Activated T-cell treated with anti-CD3 and anti-CD28 coated beads, Interleukin-2, amount 50 U/mL, for 72 hours (primary cell): Measurements from ENCODE around the gene ZDHHC23. TPM values are rescaled to one million over a fixed set of nuclear protein-coding genes. Genes with fewer than 3 reads are reported as not detected.

ENCODE experiments used
- ATAC-seq, 2 donors: fragments of 150-1000 bp; cut with Tn5 transposase; replicated peaks in 1 of 2; 2 replicates each; pipeline ENCODE4 v1.10.0; 2021; ENCODE audit warnings: moderate library complexity in 2 of 2, mild to moderate bottlenecking in 1 of 2
- DNase-seq, 2 donors: peaks; one replicate each; pipeline ENCODE4 v3.0.0; 2021 to 2022; ENCODE audit warnings: mixed read lengths in 1 of 2
- H3K27ac Mint-ChIP-seq: one replicate; pipeline ENCODE4 v1.8.0; 2022; ENCODE audit warnings: mild to moderate bottlenecking, moderate library complexity, mixed read lengths
- H3K27me3 Mint-ChIP-seq: one replicate; pipeline ENCODE4 v1.8.0; 2022; ENCODE audit warnings: low read depth, mixed read lengths
- H3K36me3 Mint-ChIP-seq, 2 donors: one replicate each; pipeline ENCODE4 v1.8.0; 2022; ENCODE audit warnings: mixed read lengths in 2 of 2, mild to moderate bottlenecking in 1 of 2; ENCODE audit not compliant: insufficient read depth in 2 of 2
- H3K4me1 Mint-ChIP-seq: one replicate; pipeline ENCODE4 v1.8.0; 2022; ENCODE audit warnings: low read depth, mixed read lengths
- H3K4me3 Mint-ChIP-seq, 2 donors: one replicate each; pipeline ENCODE4 v1.8.0; 2022; ENCODE audit warnings: mild to moderate bottlenecking in 2 of 2, mixed read lengths in 2 of 2, moderate library complexity in 2 of 2
- H3K9me3 Mint-ChIP-seq, 2 donors: one replicate each; pipeline ENCODE4 v1.8.0; 2022; ENCODE audit warnings: mixed read lengths in 2 of 2
- total RNA-seq, 2 donors: library from RNA; stranded (reverse); gene quantifications; one replicate each; pipeline ENCODE4 v1.2.3, GENCODE V29; 2022

Gene ZDHHC23
- total RNA-seq, 2 donors from 2014 or later: 3.6 to 4.5 TPM

- Mint-ChIP-seq H3K4me1 (peaks cover 17% of the 10 kb centered on the region), H3K27me3 (peaks cover 8% of the 10 kb centered on the region), H3K36me3 (no peaks in the 10 kb centered on the region), H3K9me3 (no peaks in the 10 kb centered on the region), H3K4me3 (no peak overlapping the region), H3K27ac (no peak overlapping the region)
- DNase-seq (no peak), ATAC-seq (no peak)
These were observed 6.4 kb downstream of the ZDHHC23 start for GRCh38 chr3:113954091-113954685.

- Mint-ChIP-seq H3K4me3 (no peak overlapping the region), H3K9me3 (peaks cover 0 to 3% of the 10 kb centered on the region in 2 donors), H3K27me3 (no peaks in the 10 kb centered on the region), H3K27ac (no peak overlapping the region), H3K4me1 (peaks cover 12% of the 10 kb centered on the region), H3K36me3 (no peaks in the 10 kb centered on the region)
- ATAC-seq: no peak
- no peak for DNase-seq
These were observed 16.1 kb downstream of the ZDHHC23 start for GRCh38 chr3:113963879-113964278.

- H3K9me3 Mint-ChIP-seq: peaks cover 0 to 3% of the 10 kb centered on the region in 2 donors
- DNase-seq (no peak), ATAC-seq (no peak)
- H3K27ac Mint-ChIP-seq: no peak overlapping the region
- H3K27me3 Mint-ChIP-seq: no peaks in the 10 kb centered on the region
- H3K4me1 Mint-ChIP-seq: peaks cover 12% of the 10 kb centered on the region
- H3K36me3 Mint-ChIP-seq: peaks cover 0 to 2% of the 10 kb centered on the region in 2 donors
- no peak overlapping the region for H3K4me3 Mint-ChIP-seq
These were observed 18.4 kb downstream of the ZDHHC23 start for GRCh38 chr3:113966172-113966571.

- Mint-ChIP-seq H3K27me3 (no peaks in the 10 kb centered on the region), H3K4me1 (peaks cover 8% of the 10 kb centered on the region), H3K36me3 (peaks cover 10 to 12% of the 10 kb centered on the region in 2 donors), H3K4me3 (no peak overlapping the region), H3K9me3 (peaks cover 12 to 14% of the 10 kb centered on the region in 2 donors), H3K27ac (no peak overlapping the region)
- ATAC-seq: no peak
- no peak for DNase-seq
These were observed 21.2 kb downstream of the ZDHHC23 start for GRCh38 chr3:113968986-113969385.

- DNase-seq: no peak
- H3K36me3 Mint-ChIP-seq: peaks cover 10 to 12% of the 10 kb centered on the region in 2 donors
- no peak for ATAC-seq
These were observed 30.0 kb downstream of the ZDHHC23 start for GRCh38 chr3:113977822-113978221.

GRCh38 chr3:113979916-113980315, 32.1 kb downstream of the ZDHHC23 start:
- H3K27ac Mint-ChIP-seq: no peak overlapping the region
- no peaks in the 10 kb centered on the region for H3K27me3 Mint-ChIP-seq
- no peaks in the 10 kb centered on the region for H3K4me1 Mint-ChIP-seq
- H3K4me3 Mint-ChIP-seq: no peak overlapping the region
- ATAC-seq (no peak), DNase-seq (no peak)
- H3K36me3 Mint-ChIP-seq: peaks cover 0 to 3% of the 10 kb centered on the region in 2 donors
- H3K9me3 Mint-ChIP-seq: no peaks in the 10 kb centered on the region

More at GRCh38 chr3:113977822-113978221, 30.0 kb downstream of the ZDHHC23 start:
- Mint-ChIP-seq H3K4me1 (no peaks in the 10 kb centered on the region), H3K9me3 (peaks cover 7 to 11% of the 10 kb centered on the region in 2 donors), H3K4me3 (no peak overlapping the region), H3K27ac (no peak overlapping the region), H3K27me3 (no peaks in the 10 kb centered on the region)

- H3K4me3 Mint-ChIP-seq: no peak overlapping the region
- no peaks in the 10 kb centered on the region for H3K4me1 Mint-ChIP-seq
- peaks cover 0 to 1% of the 10 kb centered on the region in 2 donors for H3K9me3 Mint-ChIP-seq
- no peaks in the 10 kb centered on the region for H3K27me3 Mint-ChIP-seq
- no peak overlapping the region for H3K27ac Mint-ChIP-seq
- no peak for DNase-seq
- no peak for ATAC-seq
- H3K36me3 Mint-ChIP-seq: peaks cover 0 to 2% of the 10 kb centered on the region in 2 donors
These were observed 34.0 kb downstream of the ZDHHC23 start for GRCh38 chr3:113981803-113982202.

- H3K36me3 Mint-ChIP-seq: peaks cover 0 to 2% of the 10 kb centered on the region in 2 donors
- H3K27me3 Mint-ChIP-seq: no peaks in the 10 kb centered on the region
- DNase-seq: no peak
- no peaks in the 10 kb centered on the region for H3K4me1 Mint-ChIP-seq
- H3K27ac Mint-ChIP-seq: peak overlapping the region; percentile 13
- no peak for ATAC-seq
- no peak overlapping the region for H3K4me3 Mint-ChIP-seq
- peaks cover 0 to 1% of the 10 kb centered on the region in 2 donors for H3K9me3 Mint-ChIP-seq
These were observed 35.7 kb downstream of the ZDHHC23 start for GRCh38 chr3:113983544-113983943.

- DNase-seq (no peak), ATAC-seq (no peak)
- H3K27ac Mint-ChIP-seq: no peak overlapping the region
- H3K36me3 Mint-ChIP-seq: peaks cover 0 to 2% of the 10 kb centered on the region in 2 donors
- no peaks in the 10 kb centered on the region for H3K27me3 Mint-ChIP-seq
- H3K9me3 Mint-ChIP-seq: peaks cover 0 to 1% of the 10 kb centered on the region in 2 donors
- no peaks in the 10 kb centered on the region for H3K4me1 Mint-ChIP-seq
- H3K4me3 Mint-ChIP-seq: no peak overlapping the region
These were observed 37.7 kb downstream of the ZDHHC23 start for GRCh38 chr3:113985541-113985940.

GRCh38 chr3:114005481-114005880, 57.7 kb downstream of the ZDHHC23 start:
- no peaks in the 10 kb centered on the region for H3K9me3 Mint-ChIP-seq
- ATAC-seq (no peak), DNase-seq (no peak)
- H3K4me3 Mint-ChIP-seq: no peak overlapping the region
- no peaks in the 10 kb centered on the region for H3K36me3 Mint-ChIP-seq
- no peak overlapping the region for H3K27ac Mint-ChIP-seq
- no peaks in the 10 kb centered on the region for H3K27me3 Mint-ChIP-seq
- H3K4me1 Mint-ChIP-seq: no peaks in the 10 kb centered on the region

- Mint-ChIP-seq H3K4me3 (no peak overlapping the region), H3K4me1 (no peaks in the 10 kb centered on the region), H3K36me3 (no peaks in the 10 kb centered on the region), H3K27me3 (no peaks in the 10 kb centered on the region), H3K9me3 (no peaks in the 10 kb centered on the region), H3K27ac (no peak overlapping the region)
- DNase-seq (no peak), ATAC-seq (no peak)
These were observed 63.4 kb downstream of the ZDHHC23 start for GRCh38 chr3:114011059-114011797.
